HepG2 (cell line): ENCODE measurements around the gene ZNF341. TPM values are rescaled to one million over a fixed set of nuclear protein-coding genes. Genes with fewer than 3 reads are reported as not detected.

Experiments used
- CCDC6 ChIP-seq: sonication (generic); formaldehyde crosslinking; IDR thresholded peaks from 2 replicates; pipeline ENCODE4 v1.8.1; 2022; ENCODE audit warnings: mild to moderate bottlenecking, missing genetic modification reagents, moderate library complexity
- MNT ChIP-seq: fragments of 450-650 bp; IDR thresholded peaks from 2 replicates; pipeline ENCODE4 v1.6.1; 2016
- RBFOX2 ChIP-seq: fragments of 200-400 bp; formaldehyde crosslinking; IDR thresholded peaks from 2 replicates; pipeline ENCODE4 v1.6.1; 2017; ENCODE audit warnings: low read depth, mild to moderate bottlenecking, low read length
- SAP130 ChIP-seq: IDR thresholded peaks from 2 replicates; pipeline ENCODE4 v1.6.1; 2016; ENCODE audit warnings: low read depth
- SRSF4 ChIP-seq: fragments of 200-400 bp; formaldehyde crosslinking; IDR thresholded peaks from one replicate; pipeline ENCODE4 v1.6.1; 2018; ENCODE audit warnings: mild to moderate bottlenecking, low read depth, low read length, moderate library complexity; ENCODE audit not compliant: poor library complexity, severe bottlenecking
- SSRP1 ChIP-seq: IDR thresholded peaks from 2 replicates; pipeline ENCODE4 v1.6.1; 2016; ENCODE audit warnings: control low read depth
- THRA ChIP-seq: sonication (generic); formaldehyde crosslinking; IDR thresholded peaks from 2 replicates; pipeline ENCODE4 v1.4.0; 2020; ENCODE audit warnings: missing genetic modification reagents, borderline replicate concordance
- ZBTB43 ChIP-seq: sonication (generic); formaldehyde crosslinking; conservative IDR thresholded peaks from 2 replicates; pipeline ENCODE4 v1.4.0; 2020; ENCODE audit warnings: missing genetic modification reagents
- ZEB1 ChIP-seq: IDR thresholded peaks from 2 replicates; pipeline ENCODE4 v1.6.1; 2012; ENCODE audit warnings: mild to moderate bottlenecking, low read depth, inconsistent platforms; ENCODE audit not compliant: insufficient replicate concordance
- ZFP82 ChIP-seq: sonication (generic); formaldehyde crosslinking; IDR thresholded peaks from 2 replicates; pipeline ENCODE4 v1.5.1; 2020; ENCODE audit warnings: mild to moderate bottlenecking, missing genetic modification reagents, borderline replicate concordance
- ZIK1 ChIP-seq: sonication (generic); formaldehyde crosslinking; IDR thresholded peaks from 2 replicates; pipeline ENCODE4 v1.5.0; 2020; ENCODE audit warnings: mild to moderate bottlenecking, low read depth, missing genetic modification reagents, borderline replicate concordance
- ZNF343 ChIP-seq: sonication (generic); formaldehyde crosslinking; IDR thresholded peaks from 2 replicates; pipeline ENCODE4 v1.4.0; 2020; ENCODE audit warnings: mild to moderate bottlenecking, missing genetic modification reagents
- polyA plus RNA-seq, 8 experiments: library from polyadenylated mRNA; depleted of rRNA in 3 of 8; stranded (reverse) in 7 of 8; unstranded in 1 of 8; fragments of >200 nt; fragmentation: Illumina TruSeq in 4 of 8; extraction: Trizol in 4 of 8; gene quantifications; 2 replicates each; pipeline versions ENCODE4 v1.2.1 to v1.2.3, GENCODE V29; 2011 to 2016; ENCODE audit warnings: low read depth in 4 of 8, missing spikeins in 1 of 8, mixed read lengths in 1 of 8; ENCODE audit not compliant: insufficient read depth in 1 of 8
- total RNA-seq, 5 experiments: library from RNA; depleted of rRNA; stranded (reverse); fragments of >200 nt; fragmentation: Illumina TruSeq; extraction: Trizol; gene quantifications; 2 replicates each; pipeline ENCODE4 v1.2.3, GENCODE V29; 2016; ENCODE audit warnings: low read depth in 1 of 5
- TF ChIP-seq, protein P1 (sequence below): fragments of 450-650 bp; IDR thresholded peaks from 2 replicates; pipeline ENCODE4 v1.6.1; 2017; ENCODE audit warnings: mild to moderate bottlenecking
- TF ChIP-seq, protein P2 (sequence below): sonication (generic); formaldehyde crosslinking; IDR thresholded peaks from 2 replicates; pipeline ENCODE4 v1.4.0; 2020; ENCODE audit warnings: missing genetic modification reagents
- TF ChIP-seq, protein P3 (sequence below): sonication (generic); formaldehyde crosslinking; IDR thresholded peaks from 2 replicates; pipeline ENCODE4 v1.5.0; 2020; ENCODE audit warnings: mild to moderate bottlenecking, low read depth, missing genetic modification reagents, borderline replicate concordance
- TF ChIP-seq, protein P4 (sequence below): sonication (generic); formaldehyde crosslinking; IDR thresholded peaks from 2 replicates; pipeline ENCODE4 v1.8.0; 2022; ENCODE audit warnings: mild to moderate bottlenecking, missing genetic modification reagents, moderate library complexity
- TF ChIP-seq, protein P5 (sequence below): sonication (generic); formaldehyde crosslinking; IDR thresholded peaks from 2 replicates; pipeline ENCODE4 v1.8.0; 2022; ENCODE audit warnings: missing genetic modification reagents, low read depth, mild to moderate bottlenecking, borderline replicate concordance

ZNF341 gene
- total and polyA plus RNA-seq, 2 of the 13 experiments (the other 11 are each of a cell fraction or from before 2014, with no cell fraction given), result 1.1 to 2.2 TPM

GRCh38 chr20:33709398-33709797 is 22.4 kb upstream of the ZNF341 start (continued):
- TF ChIP-seq SRSF4 (no peak), RBFOX2 (no peak), SAP130 (CRISPR knock-in tag) (no peak), ZNF343 (no peak), ZIK1 (CRISPR knock-in tag) (no peak), ZFP82 (CRISPR knock-in tag) (no peak), THRA (CRISPR knock-in tag) (0 out of 2 replicates have a peak, but pooled peaks have one; percentile 29), SSRP1 (no peak), ZBTB43 (no peak), MNT (no peak), CCDC6 (CRISPR knock-in tag) (no peak), ZEB1 (no peak)
- TF ChIP-seq, protein P1, sequence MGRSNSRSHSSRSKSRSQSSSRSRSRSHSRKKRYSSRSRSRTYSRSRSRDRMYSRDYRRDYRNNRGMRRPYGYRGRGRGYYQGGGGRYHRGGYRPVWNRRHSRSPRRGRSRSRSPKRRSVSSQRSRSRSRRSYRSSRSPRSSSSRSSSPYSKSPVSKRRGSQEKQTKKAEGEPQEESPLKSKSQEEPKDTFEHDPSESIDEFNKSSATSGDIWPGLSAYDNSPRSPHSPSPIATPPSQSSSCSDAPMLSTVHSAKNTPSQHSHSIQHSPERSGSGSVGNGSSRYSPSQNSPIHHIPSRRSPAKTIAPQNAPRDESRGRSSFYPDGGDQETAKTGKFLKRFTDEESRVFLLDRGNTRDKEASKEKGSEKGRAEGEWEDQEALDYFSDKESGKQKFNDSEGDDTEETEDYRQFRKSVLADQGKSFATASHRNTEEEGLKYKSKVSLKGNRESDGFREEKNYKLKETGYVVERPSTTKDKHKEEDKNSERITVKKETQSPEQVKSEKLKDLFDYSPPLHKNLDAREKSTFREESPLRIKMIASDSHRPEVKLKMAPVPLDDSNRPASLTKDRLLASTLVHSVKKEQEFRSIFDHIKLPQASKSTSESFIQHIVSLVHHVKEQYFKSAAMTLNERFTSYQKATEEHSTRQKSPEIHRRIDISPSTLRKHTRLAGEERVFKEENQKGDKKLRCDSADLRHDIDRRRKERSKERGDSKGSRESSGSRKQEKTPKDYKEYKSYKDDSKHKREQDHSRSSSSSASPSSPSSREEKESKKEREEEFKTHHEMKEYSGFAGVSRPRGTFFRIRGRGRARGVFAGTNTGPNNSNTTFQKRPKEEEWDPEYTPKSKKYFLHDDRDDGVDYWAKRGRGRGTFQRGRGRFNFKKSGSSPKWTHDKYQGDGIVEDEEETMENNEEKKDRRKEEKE, result no peak
- TF ChIP-seq, protein P2, sequence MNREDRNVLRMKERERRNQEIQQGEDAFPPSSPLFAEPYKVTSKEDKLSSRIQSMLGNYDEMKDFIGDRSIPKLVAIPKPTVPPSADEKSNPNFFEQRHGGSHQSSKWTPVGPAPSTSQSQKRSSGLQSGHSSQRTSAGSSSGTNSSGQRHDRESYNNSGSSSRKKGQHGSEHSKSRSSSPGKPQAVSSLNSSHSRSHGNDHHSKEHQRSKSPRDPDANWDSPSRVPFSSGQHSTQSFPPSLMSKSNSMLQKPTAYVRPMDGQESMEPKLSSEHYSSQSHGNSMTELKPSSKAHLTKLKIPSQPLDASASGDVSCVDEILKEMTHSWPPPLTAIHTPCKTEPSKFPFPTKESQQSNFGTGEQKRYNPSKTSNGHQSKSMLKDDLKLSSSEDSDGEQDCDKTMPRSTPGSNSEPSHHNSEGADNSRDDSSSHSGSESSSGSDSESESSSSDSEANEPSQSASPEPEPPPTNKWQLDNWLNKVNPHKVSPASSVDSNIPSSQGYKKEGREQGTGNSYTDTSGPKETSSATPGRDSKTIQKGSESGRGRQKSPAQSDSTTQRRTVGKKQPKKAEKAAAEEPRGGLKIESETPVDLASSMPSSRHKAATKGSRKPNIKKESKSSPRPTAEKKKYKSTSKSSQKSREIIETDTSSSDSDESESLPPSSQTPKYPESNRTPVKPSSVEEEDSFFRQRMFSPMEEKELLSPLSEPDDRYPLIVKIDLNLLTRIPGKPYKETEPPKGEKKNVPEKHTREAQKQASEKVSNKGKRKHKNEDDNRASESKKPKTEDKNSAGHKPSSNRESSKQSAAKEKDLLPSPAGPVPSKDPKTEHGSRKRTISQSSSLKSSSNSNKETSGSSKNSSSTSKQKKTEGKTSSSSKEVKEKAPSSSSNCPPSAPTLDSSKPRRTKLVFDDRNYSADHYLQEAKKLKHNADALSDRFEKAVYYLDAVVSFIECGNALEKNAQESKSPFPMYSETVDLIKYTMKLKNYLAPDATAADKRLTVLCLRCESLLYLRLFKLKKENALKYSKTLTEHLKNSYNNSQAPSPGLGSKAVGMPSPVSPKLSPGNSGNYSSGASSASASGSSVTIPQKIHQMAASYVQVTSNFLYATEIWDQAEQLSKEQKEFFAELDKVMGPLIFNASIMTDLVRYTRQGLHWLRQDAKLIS (CRISPR knock-in tag), result no peak
- TF ChIP-seq, protein P3, sequence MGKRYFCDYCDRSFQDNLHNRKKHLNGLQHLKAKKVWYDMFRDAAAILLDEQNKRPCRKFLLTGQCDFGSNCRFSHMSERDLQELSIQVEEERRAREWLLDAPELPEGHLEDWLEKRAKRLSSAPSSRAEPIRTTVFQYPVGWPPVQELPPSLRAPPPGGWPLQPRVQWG (CRISPR knock-in tag), result no peak
- TF ChIP-seq, protein P4, sequence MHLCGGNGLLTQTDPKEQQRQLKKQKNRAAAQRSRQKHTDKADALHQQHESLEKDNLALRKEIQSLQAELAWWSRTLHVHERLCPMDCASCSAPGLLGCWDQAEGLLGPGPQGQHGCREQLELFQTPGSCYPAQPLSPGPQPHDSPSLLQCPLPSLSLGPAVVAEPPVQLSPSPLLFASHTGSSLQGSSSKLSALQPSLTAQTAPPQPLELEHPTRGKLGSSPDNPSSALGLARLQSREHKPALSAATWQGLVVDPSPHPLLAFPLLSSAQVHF, result no peak
- TF ChIP-seq, protein P5, sequence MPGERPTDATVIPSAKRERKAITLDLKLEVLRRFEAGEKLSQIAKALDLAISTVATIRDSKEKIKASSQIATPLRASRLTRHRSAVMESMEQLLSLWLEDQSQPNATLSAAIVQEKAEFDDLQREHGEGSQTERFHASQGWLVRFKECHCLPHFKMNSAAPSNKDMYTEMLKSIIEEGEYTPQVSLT (CRISPR knock-in tag), result no peak
